Choroid plexus epithelial cell (primary cell): ENCODE data around the gene FARP2.

Source experiments
- DNase-seq: peaks from one replicate; pipeline ENCODE4 v3.0.0-alpha.2; 2010; ENCODE audit warnings: low read depth
- H3K4me3 ChIP-seq: 2 replicates; pipeline ENCODE4 v1.5.1; 2011; ENCODE audit warnings: low read depth, mild to moderate bottlenecking, control low read depth, low read length, moderate library complexity
- TF ChIP-seq, protein P1 (sequence below): conservative IDR thresholded peaks from 2 replicates; pipeline ENCODE4 v1.5.1; 2011; ENCODE audit warnings: low read depth, mild to moderate bottlenecking, control low read depth, inconsistent platforms, low read length, moderate library complexity

Gene FARP2

DNA sequence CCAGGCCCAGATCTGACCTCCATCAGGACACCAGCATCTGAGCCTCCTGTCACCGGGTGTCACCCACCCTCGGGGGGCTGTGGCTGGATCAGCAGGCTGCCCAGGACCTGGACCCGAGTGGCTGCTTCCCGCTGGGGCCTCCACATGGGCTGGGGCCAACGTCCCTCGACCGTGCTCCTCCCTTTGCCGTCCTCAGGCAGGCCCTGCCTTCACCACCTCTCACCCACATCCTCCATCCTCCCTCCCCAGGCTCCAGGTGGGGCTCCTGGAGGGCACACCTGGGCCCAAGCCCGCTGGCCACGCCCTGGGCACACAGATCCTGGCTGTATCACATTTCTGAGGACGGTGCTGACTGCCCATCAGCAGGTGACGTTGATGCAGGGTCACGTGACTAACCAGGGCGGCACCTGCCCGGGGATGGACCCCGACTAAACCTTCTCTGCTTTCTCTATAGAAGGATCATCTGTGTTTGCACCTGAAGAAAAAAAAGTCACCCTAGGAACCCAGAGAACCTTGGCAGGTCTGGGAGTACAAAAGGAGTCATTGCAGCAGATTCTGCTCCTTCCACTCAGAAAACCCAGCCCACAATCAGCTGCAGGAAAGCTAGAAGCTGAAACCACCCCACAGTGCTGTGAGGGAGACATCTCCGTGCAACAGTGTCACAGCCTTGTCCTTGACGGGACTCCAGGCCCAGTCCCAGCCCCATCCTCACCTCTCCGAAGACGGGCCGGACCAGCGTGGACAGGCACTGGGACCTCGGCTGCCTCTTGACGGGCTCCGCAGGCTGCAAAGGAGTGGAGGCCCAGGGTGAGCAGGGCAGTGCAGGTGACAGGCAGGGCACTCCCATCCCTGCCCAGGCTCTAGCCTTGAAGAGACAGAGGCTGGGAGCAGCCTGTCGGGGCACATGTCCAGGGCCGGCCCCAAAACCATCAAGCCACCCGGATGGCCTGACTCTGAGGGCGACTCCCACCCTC lies 141.1 kb downstream of the FARP2 start:
- TF ChIP-seq, protein P1, sequence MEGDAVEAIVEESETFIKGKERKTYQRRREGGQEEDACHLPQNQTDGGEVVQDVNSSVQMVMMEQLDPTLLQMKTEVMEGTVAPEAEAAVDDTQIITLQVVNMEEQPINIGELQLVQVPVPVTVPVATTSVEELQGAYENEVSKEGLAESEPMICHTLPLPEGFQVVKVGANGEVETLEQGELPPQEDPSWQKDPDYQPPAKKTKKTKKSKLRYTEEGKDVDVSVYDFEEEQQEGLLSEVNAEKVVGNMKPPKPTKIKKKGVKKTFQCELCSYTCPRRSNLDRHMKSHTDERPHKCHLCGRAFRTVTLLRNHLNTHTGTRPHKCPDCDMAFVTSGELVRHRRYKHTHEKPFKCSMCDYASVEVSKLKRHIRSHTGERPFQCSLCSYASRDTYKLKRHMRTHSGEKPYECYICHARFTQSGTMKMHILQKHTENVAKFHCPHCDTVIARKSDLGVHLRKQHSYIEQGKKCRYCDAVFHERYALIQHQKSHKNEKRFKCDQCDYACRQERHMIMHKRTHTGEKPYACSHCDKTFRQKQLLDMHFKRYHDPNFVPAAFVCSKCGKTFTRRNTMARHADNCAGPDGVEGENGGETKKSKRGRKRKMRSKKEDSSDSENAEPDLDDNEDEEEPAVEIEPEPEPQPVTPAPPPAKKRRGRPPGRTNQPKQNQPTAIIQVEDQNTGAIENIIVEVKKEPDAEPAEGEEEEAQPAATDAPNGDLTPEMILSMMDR = no peak
- H3K4me3 ChIP-seq = no peak overlapping the region
- DNase-seq = no peak

DNA sequence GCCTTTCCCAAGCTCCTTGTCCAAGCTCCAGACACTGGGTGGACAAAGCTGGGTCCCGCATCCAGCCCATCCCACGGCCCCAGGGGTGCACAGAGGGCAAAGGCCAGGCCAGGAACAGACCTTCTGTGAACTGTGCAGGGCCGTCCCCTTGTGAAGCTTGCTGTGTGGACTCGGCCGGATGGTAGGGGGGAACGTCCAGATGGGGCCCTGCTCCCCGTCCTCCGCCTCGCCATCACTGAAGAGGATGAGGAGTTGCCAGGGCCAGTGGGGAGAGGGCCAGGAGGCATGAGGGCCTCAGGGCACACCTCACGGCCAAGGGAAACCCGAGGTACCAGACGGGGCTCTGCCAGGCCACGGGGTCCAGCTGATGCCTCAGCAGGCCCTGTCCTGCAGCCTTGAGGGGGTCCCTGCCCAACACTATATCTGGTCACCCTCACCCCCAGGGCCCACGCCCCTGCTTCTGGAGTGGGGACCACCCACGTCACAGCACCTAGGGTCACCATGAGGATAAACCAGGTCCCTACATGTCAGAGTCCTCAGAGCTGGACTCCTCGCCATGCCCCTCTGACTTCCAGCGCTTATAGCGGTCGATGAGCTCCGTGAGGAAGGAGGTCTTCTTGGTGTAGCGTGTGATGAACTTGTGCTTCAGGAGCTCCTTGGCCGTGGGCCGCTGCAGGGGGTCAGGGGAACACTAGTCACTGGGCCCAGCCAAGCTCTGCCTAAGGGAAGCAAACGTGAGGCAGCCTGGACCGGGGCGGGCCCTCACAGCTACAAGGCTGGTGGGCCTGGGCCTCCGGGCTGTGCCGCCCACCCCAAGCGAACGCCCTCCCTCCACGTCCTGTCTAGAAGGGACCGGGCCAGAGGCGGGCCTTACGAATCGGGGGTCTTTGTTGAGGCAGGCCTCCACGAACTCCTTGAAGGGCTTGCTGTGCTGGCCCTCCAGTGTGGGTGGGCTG lies 142.3 kb downstream of the FARP2 start:
- H3K4me3 ChIP-seq = no peak overlapping the region
- TF ChIP-seq, protein P1 = no peak
- no peak for DNase-seq

DNA sequence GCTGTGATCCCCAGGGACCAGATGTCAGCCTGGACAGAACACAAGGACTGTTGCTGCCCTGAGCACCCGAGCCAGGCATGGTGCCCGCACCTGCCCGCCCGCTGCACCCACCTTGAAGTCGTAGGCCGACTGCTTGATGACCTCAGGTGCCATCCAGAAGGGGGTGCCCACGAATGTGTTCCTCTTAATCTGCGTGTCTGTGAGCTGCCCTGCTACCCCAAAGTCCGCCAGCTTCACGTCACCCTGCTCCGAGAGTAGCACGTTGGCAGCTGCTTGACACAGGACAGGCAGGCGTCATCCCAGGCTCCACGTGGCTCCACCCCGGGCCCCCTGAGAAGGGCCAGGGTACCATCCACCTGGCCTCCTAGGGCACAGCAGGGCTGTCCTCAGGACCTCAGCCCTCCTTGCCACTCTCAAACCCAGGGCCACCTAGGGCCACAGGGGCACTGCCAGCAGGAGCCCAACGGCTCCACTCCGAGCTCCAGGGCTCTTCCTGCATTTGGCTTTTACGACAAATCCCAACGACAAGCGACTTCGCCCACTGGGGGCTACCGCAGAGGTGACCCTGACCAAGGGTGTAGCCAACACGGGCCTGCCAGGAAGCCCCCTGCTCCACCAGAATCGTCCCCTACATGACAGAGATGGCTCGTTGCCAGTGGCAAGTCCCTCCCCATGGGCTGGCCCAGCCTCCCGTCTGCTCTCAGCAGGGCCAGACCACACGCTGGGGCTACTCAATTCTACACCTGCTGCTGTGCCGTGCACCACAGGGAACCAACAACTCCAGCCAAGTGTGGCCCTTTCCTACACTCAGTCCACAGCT lies 143.3 kb downstream of the FARP2 start:
- TF ChIP-seq, protein P1 = no peak
- peak; percentile 94 for DNase-seq
- H3K4me3 ChIP-seq = no peak overlapping the region

DNA sequence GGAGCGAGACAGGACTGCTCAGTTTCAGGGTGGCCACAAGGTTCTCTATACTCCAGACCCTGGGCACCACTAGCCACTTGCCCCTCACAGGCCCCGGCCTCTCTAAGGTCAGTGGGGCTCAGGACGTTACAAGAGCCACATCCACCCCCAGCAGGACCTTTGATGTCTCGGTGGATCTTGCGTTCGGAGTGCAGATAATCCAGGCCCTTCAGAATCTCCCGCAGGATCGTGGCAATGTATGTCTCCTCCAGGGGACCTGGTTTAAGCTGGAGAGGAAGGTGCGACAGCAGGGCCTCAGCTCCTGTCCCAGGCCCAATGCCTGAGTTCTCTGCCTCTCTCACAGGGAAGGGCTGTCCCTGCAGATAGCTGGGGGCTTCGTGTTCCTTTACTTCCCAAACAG lies 143.9 kb downstream of the FARP2 start:
- TF ChIP-seq, protein P1 = no peak

DNA sequence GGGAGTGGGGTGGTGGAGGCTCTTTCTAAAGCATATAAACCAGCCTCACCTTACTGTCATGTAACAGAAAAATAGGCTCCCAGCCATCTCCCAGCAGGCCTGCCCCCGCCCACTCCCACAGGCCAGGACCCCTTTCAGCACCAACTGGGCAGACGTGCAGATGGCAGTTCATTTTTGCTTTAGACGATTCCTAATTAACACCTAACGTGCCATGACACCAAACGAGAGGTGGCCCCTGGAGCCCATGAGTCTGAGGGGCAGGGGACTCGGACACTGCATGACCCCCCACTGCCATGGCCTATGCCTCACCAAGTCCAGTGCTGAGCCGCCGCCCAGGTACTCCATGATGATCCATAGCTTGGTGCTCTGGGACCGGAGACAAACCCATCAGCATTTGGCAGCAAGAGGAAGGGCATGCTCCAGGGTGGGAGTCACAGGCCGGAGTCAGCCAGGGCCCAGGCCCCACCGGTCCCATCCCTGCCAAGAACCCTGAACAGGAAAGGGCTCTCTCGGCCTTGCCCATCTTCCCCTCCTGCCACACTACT lies 144.4 kb downstream of the FARP2 start:
- DNase-seq = no peak
- no peak overlapping the region for H3K4me3 ChIP-seq
- TF ChIP-seq, protein P1 = no peak

More for the DNA sequence above, 143.9 kb downstream of the FARP2 start:
- no peak for DNase-seq
- H3K4me3 ChIP-seq = no peak overlapping the region

DNA sequence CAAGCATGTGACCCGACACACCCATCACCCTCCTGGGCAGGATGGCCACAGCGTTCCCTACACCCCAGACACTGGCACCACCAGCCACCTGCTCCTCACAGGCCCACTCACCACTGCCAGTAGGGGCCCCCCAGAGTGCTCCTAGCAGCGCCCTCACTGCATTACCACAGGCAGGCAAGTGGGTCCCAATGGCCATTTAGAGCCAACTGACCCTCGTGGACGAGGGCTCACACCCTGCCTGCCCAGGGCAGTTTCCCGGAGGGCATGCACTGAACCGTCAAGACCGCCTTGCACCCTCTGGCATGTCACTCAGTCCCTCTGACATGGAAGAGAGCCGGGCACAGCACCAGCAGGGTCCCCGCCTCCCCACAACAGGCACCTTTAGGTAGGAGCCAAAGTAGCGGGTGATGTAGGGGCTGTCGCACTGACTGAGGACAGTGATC lies 145.0 kb downstream of the FARP2 start:
- TF ChIP-seq, protein P1 = no peak
- no peak overlapping the region for H3K4me3 ChIP-seq
- DNase-seq = no peak
